H9 (cell line): ENCODE results near the gene OTOS. TPM values are rescaled to one million over a fixed set of nuclear protein-coding genes. Genes with fewer than 3 reads are reported as not detected.

ENCODE experiments used
- DNase-seq: peaks from one replicate; pipeline ENCODE4 v3.0.0-alpha.2; 2017
- H2AFZ ChIP-seq: one replicate; pipeline ENCODE4 v1.6.1; 2013; ENCODE audit warnings: mild to moderate bottlenecking, low read length, control low read depth, moderate library complexity
- H2AK5ac ChIP-seq: 2 replicates; pipeline ENCODE4 v1.6.1; 2013; ENCODE audit warnings: low read length, control low read depth, mixed read lengths; ENCODE audit not compliant: insufficient read length
- H2BK120ac ChIP-seq: one replicate; pipeline ENCODE4 v1.6.1; 2013; ENCODE audit warnings: low read depth, mild to moderate bottlenecking, low read length, control low read depth, inconsistent platforms; ENCODE audit not compliant: poor library complexity, severe bottlenecking
- H2BK12ac ChIP-seq: 2 replicates; pipeline ENCODE4 v1.6.1; 2013; ENCODE audit warnings: low read length, control low read depth, mixed read lengths, low read depth; ENCODE audit not compliant: insufficient read length
- H2BK15ac ChIP-seq: 2 replicates; pipeline ENCODE4 v1.6.1; 2013; ENCODE audit warnings: low read depth, low read length, control low read depth
- H2BK20ac ChIP-seq: one replicate; pipeline ENCODE4 v1.6.1; 2013; ENCODE audit warnings: low read depth, mild to moderate bottlenecking, low read length, control low read depth, inconsistent platforms; ENCODE audit not compliant: poor library complexity, severe bottlenecking
- H2BK5ac ChIP-seq: 2 replicates; pipeline ENCODE4 v1.6.1; 2013; ENCODE audit warnings: low read length, control low read depth, mixed read lengths; ENCODE audit not compliant: insufficient read length
- H3K14ac ChIP-seq: 2 replicates; pipeline ENCODE4 v1.6.1; 2013; ENCODE audit warnings: low read length, control low read depth; ENCODE audit not compliant: insufficient read depth
- H3K18ac ChIP-seq: 2 replicates; pipeline ENCODE4 v1.6.1; 2013; ENCODE audit warnings: low read depth, mild to moderate bottlenecking, mixed read lengths, low read length, control low read depth; ENCODE audit not compliant: insufficient read length
- H3K23ac ChIP-seq: 2 replicates; pipeline ENCODE4 v1.6.1; 2013; ENCODE audit warnings: low read length, control low read depth, mixed read lengths, low read depth; ENCODE audit not compliant: insufficient read length
- H3K23me2 ChIP-seq: 2 replicates; pipeline ENCODE4 v1.6.1; 2013; ENCODE audit warnings: low read depth, mild to moderate bottlenecking, mixed read lengths, low read length, control low read depth; ENCODE audit not compliant: insufficient read length, poor library complexity, severe bottlenecking
- H3K27ac ChIP-seq: 2 replicates; pipeline ENCODE4 v1.5.1; 2013; ENCODE audit warnings: low read length, control low read depth, mixed read lengths, low read depth; ENCODE audit not compliant: insufficient read length
- H3K27me3 ChIP-seq: 2 replicates; pipeline ENCODE4 v1.6.1; 2013; ENCODE audit warnings: low read length, control low read depth, inconsistent platforms; ENCODE audit not compliant: insufficient read depth
- H3K4ac ChIP-seq: 2 replicates; pipeline ENCODE4 v1.6.1; 2013; ENCODE audit warnings: low read depth, mild to moderate bottlenecking, control low read depth, inconsistent platforms, low read length, moderate library complexity
- H3K4me1 ChIP-seq: 2 replicates; pipeline ENCODE4 v1.6.1; 2013; ENCODE audit warnings: low read length, control low read depth, inconsistent platforms; ENCODE audit not compliant: insufficient read depth
- H3K4me2 ChIP-seq: 2 replicates; pipeline ENCODE4 v1.6.1; 2013; ENCODE audit warnings: low read length, control low read depth, mixed read lengths; ENCODE audit not compliant: insufficient read length, insufficient read depth
- H3K56ac ChIP-seq: 2 replicates; pipeline ENCODE4 v1.6.1; 2013; ENCODE audit warnings: low read depth, mild to moderate bottlenecking, mixed read lengths, low read length, control low read depth; ENCODE audit not compliant: insufficient read length
- H3K79me1 ChIP-seq: 2 replicates; pipeline ENCODE4 v1.6.1; 2013; ENCODE audit warnings: low read depth, mild to moderate bottlenecking, moderate library complexity, low read length, control low read depth, inconsistent platforms; ENCODE audit not compliant: insufficient read depth, poor library complexity, severe bottlenecking
- H3K79me2 ChIP-seq: 2 replicates; pipeline ENCODE4 v1.6.1; 2013; ENCODE audit warnings: low read length, control low read depth, inconsistent platforms; ENCODE audit not compliant: insufficient read depth
- H3K9ac ChIP-seq: 2 replicates; pipeline ENCODE4 v1.6.1; 2013; ENCODE audit warnings: low read length, control low read depth, mixed read lengths; ENCODE audit not compliant: insufficient read length; ENCODE audit errors: extremely low read depth
- H3K9me3 ChIP-seq: one replicate; pipeline ENCODE4 v1.6.1; 2013; ENCODE audit warnings: low read depth, low read length, inconsistent platforms; ENCODE audit not compliant: control insufficient read depth
- H3T11ph ChIP-seq: one replicate; pipeline ENCODE4 v1.6.1; 2013; ENCODE audit warnings: mild to moderate bottlenecking, low read length, control low read depth, inconsistent platforms
- H4K20me1 ChIP-seq: one replicate; pipeline ENCODE4 v1.6.1; 2013; ENCODE audit not compliant: control insufficient read depth, insufficient read length, insufficient read depth
- H4K5ac ChIP-seq: 2 replicates; pipeline ENCODE4 v1.6.1; 2013; ENCODE audit warnings: low read depth, mild to moderate bottlenecking, mixed read lengths, low read length, control low read depth; ENCODE audit not compliant: insufficient read length
- H4K8ac ChIP-seq: replicated peaks from 2 replicates; pipeline ENCODE4 v1.6.1; 2013; ENCODE audit warnings: low read length, control low read depth, mixed read lengths, low read depth; ENCODE audit not compliant: insufficient read length
- H4K91ac ChIP-seq: 2 replicates; pipeline ENCODE4 v1.6.1; 2013; ENCODE audit warnings: low read depth, mild to moderate bottlenecking, moderate library complexity, mixed read lengths, low read length, control low read depth; ENCODE audit not compliant: insufficient read length
- H3K27ac Mint-ChIP-seq, 3 experiments: 2 replicates in 2 of 3; 3 replicates in 1 of 3; pipeline ENCODE4 v1.8.0; 2020 to 2021; ENCODE audit warnings: mixed read lengths in 3 of 3, mild to moderate bottlenecking in 1 of 3, moderate library complexity in 1 of 3
- H3K27me3 Mint-ChIP-seq: 2 replicates; pipeline ENCODE4 v1.8.0; 2021; ENCODE audit warnings: low read depth, mild to moderate bottlenecking, moderate library complexity, mixed read lengths
- H3K36me3 Mint-ChIP-seq, 3 experiments: 2 replicates in 2 of 3; 3 replicates in 1 of 3; pipeline ENCODE4 v1.8.0; 2020 to 2021; ENCODE audit warnings: low read depth in 3 of 3, mixed read lengths in 3 of 3; ENCODE audit not compliant: insufficient read depth in 1 of 3
- H3K4me1 Mint-ChIP-seq, 2 experiments: 2 replicates each; pipeline ENCODE4 v1.8.0; 2020; ENCODE audit warnings: mixed read lengths in 2 of 2
- H3K4me3 Mint-ChIP-seq, 2 experiments: 2 replicates in 1 of 2; 3 replicates in 1 of 2; pipeline ENCODE4 v1.8.0; 2020 to 2021; ENCODE audit warnings: mild to moderate bottlenecking in 2 of 2, mixed read lengths in 2 of 2, moderate library complexity in 1 of 2
- H3K9me3 Mint-ChIP-seq, 2 experiments: 2 replicates in 1 of 2; 3 replicates in 1 of 2; pipeline ENCODE4 v1.8.0; 2020; ENCODE audit warnings: mild to moderate bottlenecking in 2 of 2, mixed read lengths in 2 of 2, moderate library complexity in 1 of 2
- WGBS: extraction: QIAGEN DNeasy Blood & Tissue Kit; methylation state at CpG from one replicate; pipeline ENCODE4 v1.1.7; 2013; ENCODE audit warnings: missing lambda C conversion rate, low lambda C conversion rate, mixed read lengths; ENCODE audit not compliant: insufficient read length; ENCODE audit errors: extremely low coverage; 5-methylcytosine and 5-hydroxymethylcytosine counted together
- total RNA-seq: library from RNA; stranded (reverse); gene quantifications from 2 replicates; pipeline ENCODE4 v1.2.1, GENCODE V29; 2021
- TF ChIP-seq, protein P1 (sequence below): fragments of 200-600 bp; sonication (generic); conservative IDR thresholded peaks from 3 replicates; pipeline ENCODE4 v1.8.0; 2021; ENCODE audit warnings: antibody characterized with exemption, mild to moderate bottlenecking

The OTOS gene
- total RNA-seq, 1 experiment from 2014 or later: not detected

DNA sequence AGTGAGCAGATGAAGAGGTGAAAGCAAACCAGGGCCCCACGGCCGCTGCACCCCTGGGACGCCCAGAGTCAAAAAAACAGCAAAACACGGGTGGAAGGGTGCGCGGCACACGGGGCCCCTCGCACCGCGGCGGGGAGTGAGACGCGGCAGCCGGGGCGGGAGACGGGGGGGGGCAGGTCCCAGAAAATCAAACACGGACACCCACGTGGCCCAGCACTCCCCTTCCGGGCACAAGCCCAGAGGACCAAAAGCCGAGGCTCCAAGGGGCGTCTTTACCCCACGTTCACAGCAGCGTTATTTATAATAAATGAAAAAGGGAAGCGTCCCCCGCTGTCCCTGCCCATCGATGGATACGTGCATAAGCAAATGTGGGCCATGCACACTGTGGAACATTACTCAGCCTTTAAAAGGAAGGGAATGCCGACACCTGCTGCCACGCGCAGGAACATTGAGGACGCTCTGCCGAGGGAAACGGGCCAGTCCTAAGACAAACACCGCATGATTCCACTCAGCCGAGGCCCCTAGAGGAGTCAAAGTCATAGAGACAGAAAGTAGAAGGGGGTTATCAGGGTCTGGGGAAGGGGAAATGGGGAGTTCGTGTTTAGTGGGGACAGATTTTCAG, 3.7 kb downstream of the OTOS start:
- no peak overlapping the region for H4K91ac ChIP-seq
- no peak overlapping the region for H2AFZ ChIP-seq
- H3K79me2 ChIP-seq: peaks cover 13% of the 10 kb centered on the region; the same call in 1 of the 2 replicates
- no peak overlapping the region for H2BK15ac ChIP-seq
- H3K4me2 ChIP-seq: peak overlapping the region; percentile 56
- H3K4me3 Mint-ChIP-seq: peak overlapping the region; percentile 95 to 98
- no peaks in the 10 kb centered on the region; the same call in 1 of the 2 replicates for H3K27me3 ChIP-seq
- WGBS: no CpG with 5 or more reads among the region's 36 CpGs
- no peaks in the 10 kb centered on the region for H3K79me1 ChIP-seq
- H4K5ac ChIP-seq: no peak overlapping the region
- peaks cover 7% of the 10 kb centered on the region for H3K23me2 ChIP-seq
- no peak overlapping the region for H3T11ph ChIP-seq
- H3K4me1 ChIP-seq: no peaks in the 10 kb centered on the region; the same call in 1 of the 2 replicates
- H3K9me3 ChIP-seq: no peaks in the 10 kb centered on the region
- H3K27ac ChIP-seq: no peak overlapping the region
- DNase-seq: peak; percentile 22
- H3K27ac Mint-ChIP-seq: no peak overlapping the region
- H3K9me3 Mint-ChIP-seq: no peaks in the 10 kb centered on the region
- TF ChIP-seq, protein P1, sequence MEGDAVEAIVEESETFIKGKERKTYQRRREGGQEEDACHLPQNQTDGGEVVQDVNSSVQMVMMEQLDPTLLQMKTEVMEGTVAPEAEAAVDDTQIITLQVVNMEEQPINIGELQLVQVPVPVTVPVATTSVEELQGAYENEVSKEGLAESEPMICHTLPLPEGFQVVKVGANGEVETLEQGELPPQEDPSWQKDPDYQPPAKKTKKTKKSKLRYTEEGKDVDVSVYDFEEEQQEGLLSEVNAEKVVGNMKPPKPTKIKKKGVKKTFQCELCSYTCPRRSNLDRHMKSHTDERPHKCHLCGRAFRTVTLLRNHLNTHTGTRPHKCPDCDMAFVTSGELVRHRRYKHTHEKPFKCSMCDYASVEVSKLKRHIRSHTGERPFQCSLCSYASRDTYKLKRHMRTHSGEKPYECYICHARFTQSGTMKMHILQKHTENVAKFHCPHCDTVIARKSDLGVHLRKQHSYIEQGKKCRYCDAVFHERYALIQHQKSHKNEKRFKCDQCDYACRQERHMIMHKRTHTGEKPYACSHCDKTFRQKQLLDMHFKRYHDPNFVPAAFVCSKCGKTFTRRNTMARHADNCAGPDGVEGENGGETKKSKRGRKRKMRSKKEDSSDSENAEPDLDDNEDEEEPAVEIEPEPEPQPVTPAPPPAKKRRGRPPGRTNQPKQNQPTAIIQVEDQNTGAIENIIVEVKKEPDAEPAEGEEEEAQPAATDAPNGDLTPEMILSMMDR: no peak
- no peak overlapping the region for H3K9ac ChIP-seq
- peaks cover 18% of the 10 kb centered on the region for H3K27me3 Mint-ChIP-seq
- no peak overlapping the region for H2BK120ac ChIP-seq
- H2BK20ac ChIP-seq: no peak overlapping the region
- no peak overlapping the region for H3K23ac ChIP-seq
- H3K14ac ChIP-seq: no peak overlapping the region; the same call in 1 of the 2 replicates
- no peak overlapping the region for H4K8ac ChIP-seq
- no peak overlapping the region for H3K56ac ChIP-seq
- no peak overlapping the region for H3K4ac ChIP-seq
- no peak overlapping the region for H3K18ac ChIP-seq
- peaks cover 22 to 35% of the 10 kb centered on the region in 2 experiments for H3K4me1 Mint-ChIP-seq
- no peak overlapping the region for H2BK12ac ChIP-seq
- H2BK5ac ChIP-seq: no peak overlapping the region
- no peaks in the 10 kb centered on the region for H4K20me1 ChIP-seq
- peaks cover 12 to 23% (median 22%) of the 10 kb centered on the region in 3 experiments; a peak in 6 of 7 replicates for H3K36me3 Mint-ChIP-seq
- H2AK5ac ChIP-seq: no peak overlapping the region
